Large intestine (tissue), 12 donors: Measurements from ENCODE around the gene CRYBG3. TPM values are rescaled to one million over a fixed set of nuclear protein-coding genes. Genes with fewer than 3 reads are reported as not detected.

Source experiments
- DNase-seq, 2 donors: peaks; one replicate each; pipeline versions ENCODE4 v3.0.0 to v3.0.0-alpha.2; 2013
- H3K27ac ChIP-seq: one replicate; pipeline ENCODE4 v1.5.1; 2013; ENCODE audit warnings: low read length
- H3K27me3 ChIP-seq: 2 replicates; pipeline ENCODE4 v1.6.1; 2013; ENCODE audit warnings: low read length; ENCODE audit not compliant: control insufficient read depth, insufficient read depth
- H3K36me3 ChIP-seq: 2 replicates; pipeline ENCODE4 v1.6.1; 2013; ENCODE audit warnings: low read length; ENCODE audit not compliant: control insufficient read depth, insufficient read depth
- H3K4me1 ChIP-seq: one replicate; pipeline ENCODE4 v1.6.1; 2013; ENCODE audit warnings: low read length; ENCODE audit not compliant: control insufficient read depth, insufficient read depth
- H3K4me3 ChIP-seq: one replicate; pipeline ENCODE4 v1.5.1; 2013; ENCODE audit warnings: low read length
- H3K9me3 ChIP-seq: one replicate; pipeline ENCODE4 v1.6.1; 2013; ENCODE audit warnings: mild to moderate bottlenecking, low read depth, low read length, moderate library complexity; ENCODE audit not compliant: control insufficient read depth
- WGBS: methylation state at CpG from one replicate; pipeline ENCODE4 v1.1.5; 2013; ENCODE audit warnings: low lambda C conversion rate; ENCODE audit not compliant: insufficient coverage; 5-methylcytosine and 5-hydroxymethylcytosine counted together
- long read RNA-seq, 11 donors: transcript quantifications; one replicate each; lab custom pipeline, GENCODE V29; 2026
- polyA plus RNA-seq: library from polyadenylated mRNA; unstranded; fragments of 120-200 nt; gene quantifications from one replicate; pipeline ENCODE4 v1.2.1, GENCODE V29; 2013

Gene CRYBG3
- 8.9 TPM for polyA plus RNA-seq
- long read RNA-seq, donor 1: 0 reads
- long read RNA-seq, donor 2: 0 reads
- long read RNA-seq, donor 3: 0 reads
- long read RNA-seq, donor 4: 0 reads
- long read RNA-seq, donor 5: 0 reads
- long read RNA-seq, donor 6: 0 reads
- long read RNA-seq, donor 7: 0 reads
- long read RNA-seq, donor 8: 0 reads
- long read RNA-seq, donor 9, partial matches to known transcripts: 5 of 5 reads
- long read RNA-seq, donor 9, other reads (novel, unspliced or antisense): 0 of 5 reads
- long read RNA-seq, donor 10: 0 reads
- long read RNA-seq, donor 11, partial matches to known transcripts: 15 of 15 reads
- long read RNA-seq, donor 11, other reads (novel, unspliced or antisense): 0 of 15 reads

- H3K36me3 ChIP-seq: no peaks in the 10 kb centered on the region
- DNase-seq: peak; percentile 78 to 90
- H3K27me3 ChIP-seq: peaks cover 2% of the 10 kb centered on the region
- no CpG with 5 or more reads among the region's 66 CpGs for WGBS
- H3K9me3 ChIP-seq: no peaks in the 10 kb centered on the region
- no peaks in the 10 kb centered on the region for H3K4me1 ChIP-seq
- peak within 1 kb of the TSS; percentile 77 for H3K4me3 ChIP-seq
- H3K27ac ChIP-seq: peak within 1 kb of the TSS; percentile 82
Measured at GRCh38 chr3:97821774-97822358, at the start of gene CRYBG3. Gene CRYBG3 (plus strand): TSS chr3:97822011. CDS start chr3:97822207, 196 bp downstream.

- H3K27me3 ChIP-seq: no peaks in the 10 kb centered on the region
- H3K4me3 ChIP-seq: no peak overlapping the region
- DNase-seq: no peak
- no peaks in the 10 kb centered on the region for H3K4me1 ChIP-seq
- no peak overlapping the region for H3K27ac ChIP-seq
- H3K36me3 ChIP-seq: peaks cover 4% of the 10 kb centered on the region
- WGBS: no CpG with 5 or more reads among the region's 3 CpGs
- H3K9me3 ChIP-seq: peaks cover 4% of the 10 kb centered on the region
Measured at GRCh38 chr3:97772926-97773325, 48.9 kb upstream of the CRYBG3 start.

- Histone ChIP-seq H3K4me1 (no peaks in the 10 kb centered on the region), H3K9me3 (no peaks in the 10 kb centered on the region), H3K27ac (no peak overlapping the region), H3K36me3 (no peaks in the 10 kb centered on the region), H3K4me3 (no peak overlapping the region), H3K27me3 (no peaks in the 10 kb centered on the region)
- DNase-seq: no peak
Measured at GRCh38 chr3:97778152-97778551, 43.7 kb upstream of the CRYBG3 start.

GRCh38 chr3:97793420-97794019 is 28.3 kb upstream of the CRYBG3 start:
- Histone ChIP-seq H3K4me3 (no peak overlapping the region), H3K27me3 (no peaks in the 10 kb centered on the region), H3K9me3 (no peaks in the 10 kb centered on the region), H3K4me1 (no peaks in the 10 kb centered on the region), H3K36me3 (no peaks in the 10 kb centered on the region), H3K27ac (no peak overlapping the region)
- DNase-seq: peak; percentile 17 to 34

GRCh38 chr3:97795951-97796350 is 25.9 kb upstream of the CRYBG3 start:
- Histone ChIP-seq H3K27me3 (no peaks in the 10 kb centered on the region), H3K27ac (no peak overlapping the region), H3K9me3 (no peaks in the 10 kb centered on the region), H3K4me3 (no peak overlapping the region), H3K4me1 (no peaks in the 10 kb centered on the region), H3K36me3 (no peaks in the 10 kb centered on the region)
- no peak for DNase-seq
- 90% methylated on average over 3 of the region's 4 CpGs for WGBS

- H3K27ac ChIP-seq: no peak overlapping the region
- no peak for DNase-seq
- no peak overlapping the region for H3K4me3 ChIP-seq
- H3K9me3 ChIP-seq: no peaks in the 10 kb centered on the region
- H3K4me1 ChIP-seq: no peaks in the 10 kb centered on the region
- no peaks in the 10 kb centered on the region for H3K36me3 ChIP-seq
- peaks cover 2% of the 10 kb centered on the region for H3K27me3 ChIP-seq
- no CpG with 5 or more reads among the region's 3 CpGs for WGBS
Measured at GRCh38 chr3:97804471-97804870, 17.3 kb upstream of the CRYBG3 start.

- DNase-seq: no peak
- Histone ChIP-seq H3K36me3 (no peaks in the 10 kb centered on the region), H3K4me1 (no peaks in the 10 kb centered on the region), H3K27me3 (peaks cover 2% of the 10 kb centered on the region), H3K9me3 (no peaks in the 10 kb centered on the region), H3K4me3 (no peak overlapping the region), H3K27ac (no peak overlapping the region)
- WGBS: 80% methylated on average over 1 of the region's 2 CpGs
Measured at GRCh38 chr3:97810779-97811390, 10.9 kb upstream of the CRYBG3 start.

GRCh38 chr3:97815149-97815917 is 6.5 kb upstream of the CRYBG3 start:
- H3K9me3 ChIP-seq: no peaks in the 10 kb centered on the region
- WGBS: no CpG with 5 or more reads among the region's 1 CpG
- no peaks in the 10 kb centered on the region for H3K4me1 ChIP-seq
- H3K27me3 ChIP-seq: peaks cover 2% of the 10 kb centered on the region
- H3K27ac ChIP-seq: no peak overlapping the region
- no peak overlapping the region for H3K4me3 ChIP-seq
- H3K36me3 ChIP-seq: no peaks in the 10 kb centered on the region
- DNase-seq: no peak

GRCh38 chr3:97816811-97817210 is 5.0 kb upstream of the CRYBG3 start:
- Histone ChIP-seq H3K27ac (no peak overlapping the region), H3K4me3 (no peak overlapping the region), H3K4me1 (no peaks in the 10 kb centered on the region), H3K27me3 (peaks cover 2% of the 10 kb centered on the region), H3K9me3 (no peaks in the 10 kb centered on the region), H3K36me3 (no peaks in the 10 kb centered on the region)
- WGBS: 60% methylated on average over 1 of the region's 2 CpGs
- DNase-seq: no peak

GRCh38 chr3:97817965-97818364 is 3.8 kb upstream of the CRYBG3 start:
- H3K27ac ChIP-seq: no peak overlapping the region
- no peaks in the 10 kb centered on the region for H3K4me1 ChIP-seq
- no peak for DNase-seq
- WGBS: no CpG with 5 or more reads among the region's 3 CpGs
- H3K36me3 ChIP-seq: no peaks in the 10 kb centered on the region
- no peak overlapping the region for H3K4me3 ChIP-seq
- peaks cover 2% of the 10 kb centered on the region for H3K27me3 ChIP-seq
- no peaks in the 10 kb centered on the region for H3K9me3 ChIP-seq
